ENCODE results near the gene CCNY. TPM values are rescaled to one million over a fixed set of nuclear protein-coding genes. Genes with fewer than 3 reads are reported as not detected.
A peak's percentile ranks its signal among the peaks of the same experiment; 100 is the strongest.

The CCNY gene
- total RNA-seq, 4 donors from 2014 or later, result 21.7 to 27.7 (median 24.8) TPM

DNA sequence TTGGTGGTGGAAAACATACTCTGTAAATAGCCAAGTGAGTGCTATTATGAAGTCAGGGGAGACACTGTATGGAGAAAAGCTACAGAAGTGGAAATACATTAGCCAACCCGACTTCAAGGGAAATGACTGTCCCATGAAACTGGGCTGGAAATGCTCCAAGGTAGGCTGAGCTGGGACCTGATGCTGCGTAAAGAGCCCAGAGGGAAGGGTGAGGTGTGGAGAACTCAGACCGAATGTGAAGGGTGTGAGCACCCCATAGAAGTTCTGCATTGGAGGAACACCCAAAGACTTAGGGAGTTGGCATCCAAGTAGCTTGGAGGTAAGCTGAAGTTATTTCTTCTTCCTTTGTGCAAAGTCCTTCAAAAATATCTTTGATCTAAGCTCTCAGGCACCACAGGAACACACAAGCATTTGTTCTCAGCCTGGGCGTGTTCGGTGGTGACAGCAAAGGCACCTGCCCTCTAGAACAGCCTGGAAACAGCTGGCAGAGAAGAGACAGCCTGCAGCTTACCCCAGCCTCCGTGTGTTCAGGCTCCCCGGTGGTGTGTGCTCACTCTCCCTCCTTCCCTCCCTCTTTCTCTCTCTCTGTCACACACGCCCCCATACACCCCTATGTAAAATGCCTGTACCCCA, 249.7 kb downstream of the CCNY start:
- H3K27ac ChIP-seq, result peak overlapping the region in 1 of 4 donors; percentile 25
- no peaks in the 10 kb centered on the region for H3K36me3 ChIP-seq
- no peak for TF ChIP-seq POLR2A (IDR thresholded peaks at IDR 0.05)
- TF ChIP-seq, protein P1, sequence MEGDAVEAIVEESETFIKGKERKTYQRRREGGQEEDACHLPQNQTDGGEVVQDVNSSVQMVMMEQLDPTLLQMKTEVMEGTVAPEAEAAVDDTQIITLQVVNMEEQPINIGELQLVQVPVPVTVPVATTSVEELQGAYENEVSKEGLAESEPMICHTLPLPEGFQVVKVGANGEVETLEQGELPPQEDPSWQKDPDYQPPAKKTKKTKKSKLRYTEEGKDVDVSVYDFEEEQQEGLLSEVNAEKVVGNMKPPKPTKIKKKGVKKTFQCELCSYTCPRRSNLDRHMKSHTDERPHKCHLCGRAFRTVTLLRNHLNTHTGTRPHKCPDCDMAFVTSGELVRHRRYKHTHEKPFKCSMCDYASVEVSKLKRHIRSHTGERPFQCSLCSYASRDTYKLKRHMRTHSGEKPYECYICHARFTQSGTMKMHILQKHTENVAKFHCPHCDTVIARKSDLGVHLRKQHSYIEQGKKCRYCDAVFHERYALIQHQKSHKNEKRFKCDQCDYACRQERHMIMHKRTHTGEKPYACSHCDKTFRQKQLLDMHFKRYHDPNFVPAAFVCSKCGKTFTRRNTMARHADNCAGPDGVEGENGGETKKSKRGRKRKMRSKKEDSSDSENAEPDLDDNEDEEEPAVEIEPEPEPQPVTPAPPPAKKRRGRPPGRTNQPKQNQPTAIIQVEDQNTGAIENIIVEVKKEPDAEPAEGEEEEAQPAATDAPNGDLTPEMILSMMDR (IDR thresholded peaks at IDR 0.05), result no peak
- no peak overlapping the region for H3K4me3 ChIP-seq
- no peaks in the 10 kb centered on the region for H3K4me1 ChIP-seq
- H3K27me3 ChIP-seq, result no peaks in the 10 kb centered on the region
- H3K9me3 ChIP-seq, result peaks cover 0 to 3% (median 0%) of the 10 kb centered on the region in 4 donors
- no peak for DNase-seq

DNA sequence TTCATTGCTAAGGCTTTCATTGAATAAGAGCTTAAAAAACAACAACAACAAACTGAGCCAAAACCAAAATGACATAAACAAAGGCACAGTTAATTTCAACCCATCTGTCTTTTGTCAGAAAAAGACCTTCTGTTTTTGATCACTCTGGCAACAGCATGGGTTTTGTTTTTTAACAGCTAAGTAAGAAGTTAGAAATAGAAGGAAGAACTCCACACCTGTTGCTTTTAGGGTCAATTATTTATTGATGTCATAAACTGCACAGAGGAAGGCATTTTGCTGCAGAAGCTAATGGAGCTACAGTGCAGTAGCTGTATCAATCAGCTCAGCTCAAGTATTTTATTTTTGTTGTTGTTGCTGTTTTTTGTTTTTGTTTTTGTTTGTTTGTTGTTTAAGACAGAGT, 252.5 kb downstream of the CCNY start:
- no peak overlapping the region for H3K4me3 ChIP-seq
- H3K4me1 ChIP-seq, result no peaks in the 10 kb centered on the region
- no peaks in the 10 kb centered on the region for H3K36me3 ChIP-seq
- H3K9me3 ChIP-seq, result peaks cover 0 to 3% (median 0%) of the 10 kb centered on the region in 4 donors
- H3K27ac ChIP-seq, result no peak overlapping the region
- no peaks in the 10 kb centered on the region for H3K27me3 ChIP-seq
- TF ChIP-seq, protein P1 (IDR thresholded peaks at IDR 0.05), result no peak
- no peak for TF ChIP-seq POLR2A (IDR thresholded peaks at IDR 0.05)
- no peak for DNase-seq

- Histone ChIP-seq H3K4me1 (no peaks in the 10 kb centered on the region), H3K27me3 (no peaks in the 10 kb centered on the region), H3K36me3 (no peaks in the 10 kb centered on the region), H3K4me3 (no peak overlapping the region), H3K27ac (no peak overlapping the region), H3K9me3 (peaks cover 0 to 3% (median 0%) of the 10 kb centered on the region in 4 donors)
- TF ChIP-seq, protein P1 (IDR thresholded peaks at IDR 0.05), result no peak
- no peak for TF ChIP-seq POLR2A (IDR thresholded peaks at IDR 0.05)
- no peak for DNase-seq
These were observed 256.1 kb downstream of the CCNY start for GRCh38 chr10:35592441-35592840.

DNA sequence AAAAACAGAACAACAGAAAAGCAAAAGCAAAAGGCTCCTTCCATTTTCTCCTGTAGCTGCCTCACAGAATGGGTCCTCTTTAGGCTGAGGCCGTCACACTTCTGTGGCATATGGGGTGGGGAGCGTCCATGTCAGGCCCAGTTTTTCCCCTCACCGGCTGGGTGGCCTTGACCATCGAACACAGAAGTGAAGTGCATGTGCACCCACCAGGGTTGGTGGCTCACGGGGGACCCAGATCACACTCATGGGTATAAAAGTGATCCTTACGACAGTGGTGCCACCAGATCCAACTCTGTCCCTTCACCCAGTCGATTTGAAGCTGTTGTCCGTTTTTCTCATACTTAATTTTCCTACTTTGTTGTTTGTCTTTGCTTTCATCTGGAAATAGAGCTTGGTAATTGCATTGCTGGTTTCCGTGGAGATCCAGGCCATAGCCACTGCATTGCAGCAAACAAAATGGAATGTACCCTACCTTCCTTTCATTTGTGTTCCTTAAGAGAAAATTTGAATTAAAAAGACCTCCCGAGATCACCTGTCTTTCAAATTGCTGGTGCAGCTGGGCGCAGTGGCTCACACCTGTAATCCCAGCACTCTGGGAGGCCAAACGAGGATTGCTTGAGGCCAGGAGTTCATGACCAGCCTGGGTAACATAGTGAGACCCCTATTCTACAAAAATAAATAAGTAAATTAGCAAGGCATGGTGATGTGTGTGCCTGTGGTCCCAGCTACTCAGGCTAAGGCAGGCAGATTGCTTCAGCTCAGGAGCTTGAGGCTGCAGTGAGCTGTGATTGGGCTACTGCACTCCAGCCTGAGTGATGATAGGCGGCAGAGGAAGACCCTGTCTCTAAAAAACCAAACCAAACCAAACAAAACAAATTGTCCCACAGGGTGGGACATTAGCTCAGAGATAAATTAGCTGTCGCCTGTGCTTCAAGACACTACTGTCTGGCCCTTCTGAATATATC, 258.1 kb downstream of the CCNY start:
- DNase-seq, result no peak
- Histone ChIP-seq H3K9me3 (peaks cover 0 to 3% (median 0%) of the 10 kb centered on the region in 4 donors), H3K36me3 (no peaks in the 10 kb centered on the region), H3K27ac (no peak overlapping the region), H3K27me3 (no peaks in the 10 kb centered on the region), H3K4me3 (no peak overlapping the region), H3K4me1 (no peaks in the 10 kb centered on the region)
- TF ChIP-seq POLR2A (IDR thresholded peaks at IDR 0.05), result no peak
- TF ChIP-seq, protein P1 (IDR thresholded peaks at IDR 0.05), result no peak

DNA sequence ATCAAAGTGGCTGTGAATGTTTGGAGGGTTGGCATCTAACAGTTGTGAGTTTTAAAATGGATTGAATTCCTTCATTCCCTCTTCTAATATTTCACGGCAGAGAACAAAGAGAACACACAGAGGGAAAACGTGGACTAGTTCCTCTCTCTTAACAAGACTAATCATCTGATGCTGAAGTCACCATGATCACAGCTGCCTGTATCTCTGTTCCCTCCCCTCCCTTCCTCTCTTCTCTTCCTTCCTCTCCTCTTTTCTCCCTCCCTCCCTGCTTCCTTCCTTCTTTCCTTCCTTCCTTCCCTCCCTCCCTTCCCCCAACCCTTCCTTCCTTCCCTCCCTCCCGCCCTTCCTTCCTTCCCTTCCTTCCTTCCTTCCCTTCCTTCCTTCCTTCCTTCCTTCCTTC, 258.8 kb downstream of the CCNY start:
- no peak for DNase-seq
- Histone ChIP-seq H3K4me1 (no peaks in the 10 kb centered on the region), H3K27me3 (no peaks in the 10 kb centered on the region), H3K4me3 (no peak overlapping the region), H3K9me3 (peaks cover 0 to 3% (median 0%) of the 10 kb centered on the region in 4 donors), H3K27ac (no peak overlapping the region), H3K36me3 (no peaks in the 10 kb centered on the region)
- TF ChIP-seq, protein P1 (IDR thresholded peaks at IDR 0.05), result no peak
- TF ChIP-seq POLR2A (IDR thresholded peaks at IDR 0.05), result no peak

Measured in Peyer's patch (tissue), 4 donors.